Loucy (cell line): ENCODE measurements around the gene XXYLT1.

ENCODE experiments used
- EZH2phosphoT487 ChIP-seq: fragments of 200-600 bp; IDR thresholded peaks from 2 replicates; pipeline ENCODE4 v1.6.1; 2018; ENCODE audit warnings: antibody characterized with exemption, mild to moderate bottlenecking, moderate library complexity, borderline replicate concordance
- TF ChIP-seq, protein P1 (sequence below): fragments of 200-600 bp; sonication (generic); conservative IDR thresholded peaks from 2 replicates; pipeline ENCODE4 v1.5.1; 2014; ENCODE audit warnings: mild to moderate bottlenecking, antibody characterized with exemption, low read length

DNA sequence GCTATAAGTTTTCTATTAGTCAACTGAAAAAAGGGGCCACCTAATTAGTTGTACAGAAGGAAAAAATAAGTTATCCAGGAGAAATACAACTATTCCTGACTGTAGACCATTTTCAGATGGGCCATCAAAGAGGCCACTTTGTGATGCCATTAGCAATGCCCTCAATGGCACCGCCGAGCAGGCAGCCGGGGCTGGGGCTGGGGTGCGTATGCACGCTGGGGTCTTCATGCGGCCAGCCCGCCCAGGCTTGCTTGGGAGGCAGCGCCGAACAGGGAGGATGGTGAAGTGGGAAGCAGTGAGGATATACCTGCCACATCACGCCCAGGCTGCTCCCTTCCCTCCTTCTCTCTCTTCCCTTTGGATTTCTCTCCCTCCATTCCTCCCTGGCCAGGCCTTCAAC is 128.4 kb downstream of the XXYLT1 start:
- TF ChIP-seq, protein P1, sequence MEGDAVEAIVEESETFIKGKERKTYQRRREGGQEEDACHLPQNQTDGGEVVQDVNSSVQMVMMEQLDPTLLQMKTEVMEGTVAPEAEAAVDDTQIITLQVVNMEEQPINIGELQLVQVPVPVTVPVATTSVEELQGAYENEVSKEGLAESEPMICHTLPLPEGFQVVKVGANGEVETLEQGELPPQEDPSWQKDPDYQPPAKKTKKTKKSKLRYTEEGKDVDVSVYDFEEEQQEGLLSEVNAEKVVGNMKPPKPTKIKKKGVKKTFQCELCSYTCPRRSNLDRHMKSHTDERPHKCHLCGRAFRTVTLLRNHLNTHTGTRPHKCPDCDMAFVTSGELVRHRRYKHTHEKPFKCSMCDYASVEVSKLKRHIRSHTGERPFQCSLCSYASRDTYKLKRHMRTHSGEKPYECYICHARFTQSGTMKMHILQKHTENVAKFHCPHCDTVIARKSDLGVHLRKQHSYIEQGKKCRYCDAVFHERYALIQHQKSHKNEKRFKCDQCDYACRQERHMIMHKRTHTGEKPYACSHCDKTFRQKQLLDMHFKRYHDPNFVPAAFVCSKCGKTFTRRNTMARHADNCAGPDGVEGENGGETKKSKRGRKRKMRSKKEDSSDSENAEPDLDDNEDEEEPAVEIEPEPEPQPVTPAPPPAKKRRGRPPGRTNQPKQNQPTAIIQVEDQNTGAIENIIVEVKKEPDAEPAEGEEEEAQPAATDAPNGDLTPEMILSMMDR: no peak
- TF ChIP-seq EZH2phosphoT487: no peak
